Stimulated activated CD4-positive, alpha-beta T cell treated with anti-CD3 and anti-CD28 coated beads, Interleukin-1b, Interleukin-23, amount 100 ng/mL, for 4 hours (primary cell): ENCODE measurements around the gene AFP.

Experiments
- DNase-seq, 2 donors: peaks; one replicate each; pipeline ENCODE4 v3.0.0-alpha.2; 2020; ENCODE audit warnings: low read depth in 2 of 2

AFP gene

GRCh38 chr4:73438582-73439215 lies 2.7 kb downstream of the AFP start:
- no peak for DNase-seq

GRCh38 chr4:73439445-73439844 lies 3.4 kb downstream of the AFP start:
- DNase-seq: no peak

GRCh38 chr4:73439991-73440390 lies 4.0 kb downstream of the AFP start:
- DNase-seq: no peak

GRCh38 chr4:73440653-73441052 lies 4.6 kb downstream of the AFP start:
- no peak for DNase-seq

- no peak for DNase-seq
Measured at GRCh38 chr4:73442275-73442674, 6.3 kb downstream of the AFP start.

- no peak for DNase-seq
Measured at GRCh38 chr4:73443224-73443623, 7.2 kb downstream of the AFP start.

- DNase-seq: no peak
Measured at GRCh38 chr4:73445383-73446335, 9.6 kb downstream of the AFP start.

GRCh38 chr4:73446336-73446938 lies 10.4 kb downstream of the AFP start:
- DNase-seq: no peak

GRCh38 chr4:73447671-73448070 lies 11.7 kb downstream of the AFP start:
- DNase-seq: no peak

GRCh38 chr4:73448448-73449203 lies 12.6 kb downstream of the AFP start:
- no peak for DNase-seq

GRCh38 chr4:73450398-73451004 lies 14.5 kb downstream of the AFP start:
- DNase-seq: no peak

- DNase-seq: no peak
Measured at GRCh38 chr4:73451404-73451803, 15.4 kb downstream of the AFP start.

- DNase-seq: no peak
Measured at GRCh38 chr4:73451981-73452747, 16.1 kb downstream of the AFP start.

- DNase-seq: no peak
Measured at GRCh38 chr4:73452953-73453700, 17.1 kb downstream of the AFP start.

GRCh38 chr4:73453701-73454005 lies 17.6 kb downstream of the AFP start:
- DNase-seq: no peak

GRCh38 chr4:73454920-73455319 lies 18.9 kb downstream of the AFP start:
- no peak for DNase-seq

GRCh38 chr4:73456177-73457022 lies 20.4 kb downstream of the AFP start:
- no peak for DNase-seq

- DNase-seq: no peak
Measured at GRCh38 chr4:73458184-73459047, 22.4 kb downstream of the AFP start.
